ENCODE measurements around the gene APOB. TPM values are rescaled to one million over a fixed set of nuclear protein-coding genes. Genes with fewer than 3 reads are reported as not detected.

The APOB gene
- total RNA-seq, 1 donor: under 0.01 TPM

DNA sequence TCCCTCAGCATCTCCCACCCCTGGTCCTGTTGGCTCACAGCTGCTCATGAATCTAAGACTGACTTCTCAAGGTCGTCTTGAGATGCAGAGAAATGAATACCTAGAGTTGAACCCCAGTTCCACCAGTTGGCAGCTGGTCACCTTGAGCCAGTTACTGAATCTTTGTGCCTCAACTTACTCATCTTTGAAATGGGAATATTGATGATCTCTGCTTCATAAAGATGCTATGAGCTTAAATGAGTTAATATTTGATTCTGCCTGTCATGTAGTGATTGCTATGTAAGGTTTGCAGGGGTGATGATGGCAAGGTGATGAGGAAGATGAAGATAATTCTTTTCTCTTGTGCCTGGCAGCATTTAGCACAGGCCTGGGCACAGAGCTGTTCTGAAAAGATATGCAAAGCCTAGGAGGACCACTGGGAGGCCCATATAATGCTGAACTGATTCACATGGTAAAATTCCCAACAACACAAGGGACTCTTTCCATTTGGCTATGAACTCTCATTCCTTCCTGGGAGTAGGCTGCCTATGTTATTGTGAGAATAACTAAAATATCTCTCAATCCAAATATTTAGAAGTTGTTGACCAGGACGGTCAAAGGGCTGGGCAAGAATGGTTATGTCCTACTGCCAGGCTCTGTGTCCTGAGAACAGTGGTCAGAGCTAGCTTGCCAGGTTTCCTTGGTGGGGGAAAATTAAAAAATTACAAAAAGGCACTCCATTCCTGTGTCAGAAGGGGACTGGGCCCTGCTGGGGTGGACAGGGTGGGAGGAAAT, 70.9 kb downstream of the APOB start:
- no peak overlapping the region for H3K4me3 ChIP-seq (ENCODE audit: low read depth, low read length)
- TF ChIP-seq, protein P1, sequence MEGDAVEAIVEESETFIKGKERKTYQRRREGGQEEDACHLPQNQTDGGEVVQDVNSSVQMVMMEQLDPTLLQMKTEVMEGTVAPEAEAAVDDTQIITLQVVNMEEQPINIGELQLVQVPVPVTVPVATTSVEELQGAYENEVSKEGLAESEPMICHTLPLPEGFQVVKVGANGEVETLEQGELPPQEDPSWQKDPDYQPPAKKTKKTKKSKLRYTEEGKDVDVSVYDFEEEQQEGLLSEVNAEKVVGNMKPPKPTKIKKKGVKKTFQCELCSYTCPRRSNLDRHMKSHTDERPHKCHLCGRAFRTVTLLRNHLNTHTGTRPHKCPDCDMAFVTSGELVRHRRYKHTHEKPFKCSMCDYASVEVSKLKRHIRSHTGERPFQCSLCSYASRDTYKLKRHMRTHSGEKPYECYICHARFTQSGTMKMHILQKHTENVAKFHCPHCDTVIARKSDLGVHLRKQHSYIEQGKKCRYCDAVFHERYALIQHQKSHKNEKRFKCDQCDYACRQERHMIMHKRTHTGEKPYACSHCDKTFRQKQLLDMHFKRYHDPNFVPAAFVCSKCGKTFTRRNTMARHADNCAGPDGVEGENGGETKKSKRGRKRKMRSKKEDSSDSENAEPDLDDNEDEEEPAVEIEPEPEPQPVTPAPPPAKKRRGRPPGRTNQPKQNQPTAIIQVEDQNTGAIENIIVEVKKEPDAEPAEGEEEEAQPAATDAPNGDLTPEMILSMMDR (IDR thresholded peaks at IDR 0.05; ENCODE audit: insufficient read depth, low read depth, low read length): no peak

DNA sequence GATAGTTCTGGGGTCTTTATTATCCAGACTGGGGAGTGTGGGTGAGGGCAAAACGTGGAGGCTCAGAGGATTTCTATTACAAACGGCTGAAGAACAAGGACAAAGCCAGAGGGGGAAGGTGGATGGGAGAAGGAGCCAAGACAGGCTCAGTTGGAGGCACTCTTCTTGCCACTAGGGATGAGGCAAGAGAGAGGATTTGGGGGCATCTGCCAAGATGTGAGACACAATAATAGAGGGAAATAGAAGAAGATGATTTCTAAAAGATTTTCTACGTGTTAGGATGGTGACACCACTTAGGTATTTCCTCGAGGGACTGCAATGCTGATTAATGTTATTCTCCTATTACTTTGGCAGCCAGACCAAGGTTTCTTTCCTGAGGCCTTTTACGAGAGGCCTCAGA, 71.8 kb downstream of the APOB start:
- no peak for DNase-seq (ENCODE audit: low read depth)
- TF ChIP-seq, protein P1 (IDR thresholded peaks at IDR 0.05; ENCODE audit: insufficient read depth, low read depth, low read length): no peak
- H3K4me3 ChIP-seq (ENCODE audit: low read depth, low read length): no peak overlapping the region

More for the DNA sequence above, 70.9 kb downstream of the APOB start:
- no peak for DNase-seq (ENCODE audit: low read depth)

DNA sequence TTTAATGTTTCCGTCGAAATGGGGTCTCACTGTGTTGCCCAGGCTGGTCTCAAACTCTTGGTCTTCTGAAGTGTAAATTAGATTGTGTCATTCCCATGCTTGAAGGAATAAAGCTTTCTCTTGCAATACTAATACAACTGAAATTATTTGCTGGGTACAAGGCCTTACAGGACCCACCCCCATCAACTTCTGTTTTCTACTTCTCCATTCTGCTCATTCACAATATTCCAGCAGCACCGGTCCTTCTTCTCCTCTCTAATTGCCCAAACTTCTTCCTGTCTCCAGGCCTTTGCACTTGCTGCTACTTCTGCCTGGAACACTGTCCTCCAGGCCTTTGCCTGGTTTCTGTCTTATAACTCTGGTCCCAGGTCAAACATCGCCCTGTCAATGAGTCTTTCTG, 73.8 kb downstream of the APOB start:
- TF ChIP-seq, protein P1 (IDR thresholded peaks at IDR 0.05; ENCODE audit: insufficient read depth, low read depth, low read length): no peak
- DNase-seq (ENCODE audit: low read depth): no peak
- H3K4me3 ChIP-seq (ENCODE audit: low read depth, low read length): no peak overlapping the region

DNA sequence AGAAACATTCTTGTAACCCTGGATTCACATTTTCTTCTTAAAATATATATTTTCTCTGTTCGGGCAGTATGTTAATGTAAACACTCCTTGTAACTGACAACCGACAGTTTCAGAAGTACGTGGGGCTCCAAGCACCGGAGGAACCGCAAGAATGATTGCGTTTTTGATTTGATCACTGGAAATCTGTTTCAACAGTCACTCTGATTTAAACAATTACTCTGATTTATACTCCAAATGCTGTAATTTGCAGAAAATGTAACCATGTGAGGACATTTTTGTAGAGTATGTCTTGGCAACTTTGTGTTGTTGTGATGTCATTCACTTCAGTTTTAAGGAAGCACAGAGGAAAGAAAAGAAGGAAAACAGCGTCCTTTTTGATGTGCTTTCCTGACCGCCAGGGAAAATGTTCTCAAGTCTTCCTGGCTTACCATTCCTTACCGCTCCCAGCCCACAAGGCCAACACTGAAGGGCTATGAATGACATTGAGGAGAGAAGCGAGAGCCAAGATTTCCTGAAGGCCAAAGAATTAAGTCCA, 77.7 kb downstream of the APOB start:
- no peak for DNase-seq (ENCODE audit: low read depth)

DNA sequence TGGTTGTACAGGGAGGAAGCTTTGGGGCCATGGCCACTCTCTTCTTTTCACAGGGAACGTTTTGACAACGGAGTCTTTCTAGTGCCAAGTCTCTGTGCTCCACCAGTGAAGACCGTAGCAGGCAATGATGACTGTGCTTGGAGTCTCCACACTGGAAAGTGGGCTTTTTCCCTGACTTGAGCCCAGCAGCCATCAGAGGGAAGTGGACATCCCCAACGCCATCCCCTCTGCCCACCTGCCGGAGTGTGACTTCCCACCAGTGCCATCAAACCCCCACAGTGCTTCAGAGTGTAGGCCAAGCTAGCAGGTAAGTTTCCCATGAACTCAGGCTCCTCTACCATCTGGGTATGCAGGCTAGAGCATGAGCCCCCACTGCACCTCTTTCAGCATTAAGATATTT, 78.7 kb downstream of the APOB start:
- no peak overlapping the region for H3K4me3 ChIP-seq (ENCODE audit: low read depth, low read length)
- DNase-seq (ENCODE audit: low read depth): no peak
- TF ChIP-seq, protein P1 (IDR thresholded peaks at IDR 0.05; ENCODE audit: insufficient read depth, low read depth, low read length): no peak

More for the DNA sequence above, 77.7 kb downstream of the APOB start:
- H3K4me3 ChIP-seq (ENCODE audit: low read depth, low read length): no peak overlapping the region
- TF ChIP-seq, protein P1 (IDR thresholded peaks at IDR 0.05; ENCODE audit: insufficient read depth, low read depth, low read length): no peak

DNA sequence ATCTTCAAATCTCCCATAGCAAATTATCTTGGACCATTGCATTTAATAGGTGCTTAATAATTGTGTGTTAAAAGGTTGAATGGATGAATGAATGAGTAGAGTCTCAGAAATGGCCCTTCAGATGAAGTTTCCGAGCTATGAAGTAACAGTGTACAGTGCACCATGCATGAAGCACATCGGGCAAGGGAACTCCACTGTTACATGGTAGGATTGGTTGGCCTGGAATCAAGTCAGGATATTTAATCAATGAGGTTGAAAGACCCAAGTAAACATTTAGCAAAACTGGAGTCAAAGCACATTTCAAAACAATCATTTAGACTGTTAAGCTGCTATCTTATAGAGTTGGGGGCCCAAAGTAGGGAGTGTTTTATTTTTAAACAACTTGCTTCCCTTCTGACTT, 80.0 kb downstream of the APOB start:
- DNase-seq (ENCODE audit: low read depth): no peak
- TF ChIP-seq, protein P1 (IDR thresholded peaks at IDR 0.05; ENCODE audit: insufficient read depth, low read depth, low read length): no peak
- H3K4me3 ChIP-seq (ENCODE audit: low read depth, low read length): no peak overlapping the region
